OCI-LY1 (cell line): ENCODE data around the gene C18orf32.
A peak's percentile ranks its signal among the peaks of the same experiment; 100 is the strongest.
"Not testable (repeated sequence)": the region's sequence is repeated elsewhere in the genome, so short reads cannot be mapped to it uniquely, and the experiment has no call there.

Source experiments
- H2AFZ ChIP-seq: fragments of 200-600 bp; sonication (generic), shearing (Covaris generic); 2 replicates; pipeline ENCODE4 v1.6.0; 2014; ENCODE audit warnings: antibody characterized with exemption, mild to moderate bottlenecking, low read length
- H3F3A ChIP-seq: fragments of 200-600 bp; sonication (generic), shearing (Covaris generic); 2 replicates; pipeline ENCODE4 v1.6.0; 2014; ENCODE audit warnings: mild to moderate bottlenecking, antibody characterized with exemption, low read length, moderate library complexity; ENCODE audit not compliant: insufficient read depth
- H3K27ac ChIP-seq: fragments of 200-600 bp; sonication (generic); 2 replicates; pipeline ENCODE4 v1.5.1; 2014; ENCODE audit warnings: low read length, mixed run types, mild to moderate bottlenecking, low read depth; ENCODE audit not compliant: poor library complexity, severe bottlenecking
- H3K27me3 ChIP-seq: fragments of 200-600 bp; sonication (generic); 2 replicates; pipeline ENCODE4 v1.6.0; 2014; ENCODE audit warnings: antibody characterized with exemption, mild to moderate bottlenecking, low read length, moderate library complexity; ENCODE audit not compliant: insufficient read depth
- H3K36me3 ChIP-seq: fragments of 200-600 bp; sonication (generic); 2 replicates; pipeline ENCODE4 v1.6.1; 2014; ENCODE audit warnings: mild to moderate bottlenecking, antibody characterized with exemption, low read length, moderate library complexity, mixed read lengths; ENCODE audit not compliant: insufficient read depth
- H3K4me1 ChIP-seq: fragments of 200-600 bp; sonication (generic); 2 replicates; pipeline ENCODE4 v1.5.1; 2014; ENCODE audit warnings: mild to moderate bottlenecking, low read length, moderate library complexity; ENCODE audit not compliant: insufficient read depth, severe bottlenecking
- H3K4me2 ChIP-seq: fragments of 200-600 bp; sonication (generic), shearing (Covaris generic); 2 replicates; pipeline ENCODE4 v1.6.1; 2014; ENCODE audit warnings: low read length
- H3K4me3 ChIP-seq: fragments of 200-600 bp; sonication (generic); 2 replicates; pipeline ENCODE4 v1.5.1; 2014; ENCODE audit warnings: low read length, low read depth, mild to moderate bottlenecking, mixed read lengths; ENCODE audit not compliant: poor library complexity, severe bottlenecking
- H3K79me2 ChIP-seq: fragments of 200-600 bp; shearing (Covaris generic); 2 replicates; pipeline ENCODE4 v1.6.1; 2016; ENCODE audit warnings: mixed run types, low read length, mixed read lengths; ENCODE audit not compliant: insufficient read depth
- H3K9ac ChIP-seq: fragments of 200-600 bp; sonication (generic), shearing (Covaris generic); 2 replicates; pipeline ENCODE4 v1.6.1; 2014; ENCODE audit warnings: mild to moderate bottlenecking, low read length, mixed read lengths
- H3K9me2 ChIP-seq: fragments of 200-600 bp; sonication (generic), shearing (Covaris generic); 2 replicates; pipeline ENCODE4 v1.6.1; 2014; ENCODE audit warnings: low read depth, mild to moderate bottlenecking, low read length, mixed read lengths
- H3K9me3 ChIP-seq: fragments of 200-600 bp; shearing (Covaris generic); 2 replicates; pipeline ENCODE4 v1.6.1; 2014; ENCODE audit warnings: low read length, mixed read lengths
- H4K20me1 ChIP-seq: fragments of 200-600 bp; sonication (generic), shearing (Covaris generic); 2 replicates; pipeline ENCODE4 v1.6.0; 2016; ENCODE audit warnings: mild to moderate bottlenecking, low read length; ENCODE audit not compliant: insufficient read depth
- CTCF ChIP-seq: fragments of 200-600 bp; sonication (generic), shearing (Covaris generic); IDR thresholded peaks from 2 replicates; pipeline ENCODE4 v1.5.1; 2017; ENCODE audit warnings: mild to moderate bottlenecking, antibody characterized with exemption, low read length, moderate library complexity, mixed read lengths
- EZH2 ChIP-seq: fragments of 200-600 bp; sonication (generic), shearing (Covaris generic); IDR thresholded peaks from 2 replicates; pipeline ENCODE4 v1.8.0; 2017; ENCODE audit warnings: borderline replicate concordance, mixed run types, mild to moderate bottlenecking, antibody characterized with exemption, low read length, moderate library complexity, mixed read lengths

C18orf32 gene

GRCh38 chr18:49457616-49458015 is 29.4 kb downstream of the C18orf32 start:
- Histone ChIP-seq H3K79me2 (peaks cover 56% of the 10 kb centered on the region), H3K4me3 (no peak overlapping the region), H3K4me2 (peak overlapping the region; percentile 18; the same call in 1 of the 2 replicates), H3K36me3 (peaks cover 26% of the 10 kb centered on the region), H3K27ac (no peak overlapping the region), H3K4me1 (peaks cover 42% of the 10 kb centered on the region), H3K9me2 (no peaks in the 10 kb centered on the region), H3K9me3 (no peaks in the 10 kb centered on the region), H3F3A (no peaks in the 10 kb centered on the region), H3K27me3 (no peaks in the 10 kb centered on the region), H2AFZ (no peak overlapping the region), H4K20me1 (no peaks in the 10 kb centered on the region), H3K9ac (no peak overlapping the region)
- TF ChIP-seq EZH2: no peak
- TF ChIP-seq CTCF: no peak

GRCh38 chr18:49456794-49457193 is 30.2 kb downstream of the C18orf32 start:
- no peaks in the 10 kb centered on the region for H3K27me3 ChIP-seq
- H3K9ac ChIP-seq: no peak overlapping the region
- H3K4me1 ChIP-seq: peaks cover 44% of the 10 kb centered on the region
- H3F3A ChIP-seq: no peaks in the 10 kb centered on the region
- TF ChIP-seq CTCF: no peak
- no peak for TF ChIP-seq EZH2
- H3K79me2 ChIP-seq: peaks cover 56% of the 10 kb centered on the region
- peak overlapping the region; percentile 18; the same call in 1 of the 2 replicates for H3K4me2 ChIP-seq
- H2AFZ ChIP-seq: no peak overlapping the region
- peaks cover 26% of the 10 kb centered on the region for H3K36me3 ChIP-seq
- no peaks in the 10 kb centered on the region for H3K9me3 ChIP-seq
- H4K20me1 ChIP-seq: no peaks in the 10 kb centered on the region
- H3K4me3 ChIP-seq: no peak overlapping the region
- peak overlapping the region; percentile 39 for H3K27ac ChIP-seq
- H3K9me2 ChIP-seq: no peaks in the 10 kb centered on the region

- not testable (repeated sequence) for H3K27ac ChIP-seq, H2AFZ ChIP-seq, H3K27me3 ChIP-seq, H4K20me1 ChIP-seq, H3F3A ChIP-seq, H3K4me3 ChIP-seq, H3K4me2 ChIP-seq, H3K9ac ChIP-seq, H3K9me2 ChIP-seq, H3K9me3 ChIP-seq
- Histone ChIP-seq H3K4me1 (peaks cover 36% of the 10 kb centered on the region), H3K36me3 (peaks cover 32% of the 10 kb centered on the region), H3K79me2 (peaks cover 31% of the 10 kb centered on the region)
These were observed 34.5 kb downstream of the C18orf32 start for GRCh38 chr18:49452534-49452933.
